GM19467 (cell line): ENCODE data around the gene MBOAT1.
"Not testable (repeated sequence)": the region's sequence is repeated elsewhere in the genome, so short reads cannot be mapped to it uniquely, and the experiment has no call there.

Source experiments
- ATAC-seq: cut with Tn5 transposase; IDR thresholded peaks from one replicate; pipeline ENCODE4 v1.9.1; 2021; ENCODE audit warnings: mild to moderate bottlenecking, moderate library complexity; ENCODE audit not compliant: unreplicated experiment

MBOAT1 gene

GRCh38 chr6:20142866-20143265, 69.4 kb downstream of the MBOAT1 start:
- ATAC-seq: no peak

DNA sequence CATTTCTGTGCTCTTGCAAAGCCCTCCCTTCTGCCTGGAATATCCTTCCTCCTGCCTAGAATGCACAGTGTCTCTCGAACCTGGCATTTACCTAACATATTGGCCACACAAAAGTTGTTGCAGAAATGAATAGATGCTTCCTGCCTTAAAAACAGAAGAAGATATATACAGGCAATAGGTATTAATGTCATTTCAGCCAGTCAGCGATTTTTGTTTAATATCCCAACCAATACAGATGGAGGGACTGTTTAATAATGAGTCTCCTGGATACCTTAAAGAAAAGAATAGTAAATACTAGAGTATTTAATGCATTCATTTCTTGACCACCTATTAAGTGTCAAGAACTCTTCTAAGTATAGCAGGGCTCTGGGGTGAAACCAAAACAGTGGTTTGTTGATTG, 70.3 kb downstream of the MBOAT1 start:
- no peak for ATAC-seq

DNA sequence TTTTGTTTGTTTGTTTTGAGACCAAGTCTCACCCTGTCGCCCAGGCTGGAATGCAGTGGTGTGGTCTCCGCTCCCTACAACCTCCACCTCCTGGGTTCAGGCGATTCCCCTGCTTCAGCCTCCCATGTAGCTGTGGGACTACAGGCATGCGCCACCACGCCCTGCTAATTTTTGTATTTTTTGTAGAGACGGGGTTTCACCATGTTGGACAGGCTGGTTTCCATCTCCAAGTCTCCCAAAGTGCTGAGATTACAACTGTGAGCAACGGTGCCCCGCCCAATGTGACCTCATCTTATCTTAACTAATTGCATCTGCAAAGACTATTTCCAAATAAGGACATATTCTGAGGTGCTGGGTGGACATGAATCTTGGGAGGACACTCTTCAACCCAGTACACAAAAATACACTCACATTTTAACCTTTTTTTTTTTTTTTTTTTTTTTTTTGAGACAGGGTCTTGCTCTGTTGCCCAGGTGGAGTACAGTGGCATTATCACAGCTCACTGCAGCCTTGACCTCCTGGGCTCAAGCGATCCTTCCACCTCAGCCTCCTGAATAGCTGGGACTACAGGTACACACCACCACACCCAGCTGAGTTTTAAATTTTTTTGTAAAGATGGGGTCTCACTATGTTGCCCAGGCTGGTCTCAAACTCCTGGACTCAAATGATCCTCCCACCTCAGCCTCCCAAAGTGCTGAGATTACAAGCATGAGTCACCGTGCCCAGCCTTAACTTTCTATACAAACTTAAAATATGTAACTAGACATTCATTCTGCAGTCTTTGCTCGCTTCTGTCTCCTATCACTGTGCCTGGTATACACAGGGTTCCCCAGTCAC, 72.9 kb downstream of the MBOAT1 start:
- not testable (repeated sequence) for ATAC-seq

GRCh38 chr6:20137837-20138236, 74.4 kb downstream of the MBOAT1 start:
- ATAC-seq: no peak

DNA sequence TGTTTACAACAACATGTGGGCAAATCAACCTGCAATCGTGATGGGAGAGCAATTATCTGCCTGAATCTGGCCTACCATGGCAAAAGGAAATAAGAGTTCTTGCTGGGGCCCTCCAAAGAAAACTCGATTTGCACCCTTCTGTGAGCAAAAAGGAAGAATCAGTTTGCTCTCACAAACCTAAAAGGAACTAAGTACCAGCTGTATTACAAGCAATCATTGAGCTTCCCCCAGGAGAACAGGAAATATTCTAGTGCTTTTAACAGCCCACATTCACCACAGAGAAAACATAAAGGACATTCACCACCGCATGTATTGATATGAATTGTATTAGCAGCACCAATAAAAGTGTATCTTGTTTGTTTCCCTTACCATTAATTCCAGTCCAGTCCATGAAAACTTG, 75.0 kb downstream of the MBOAT1 start:
- ATAC-seq: no peak

DNA sequence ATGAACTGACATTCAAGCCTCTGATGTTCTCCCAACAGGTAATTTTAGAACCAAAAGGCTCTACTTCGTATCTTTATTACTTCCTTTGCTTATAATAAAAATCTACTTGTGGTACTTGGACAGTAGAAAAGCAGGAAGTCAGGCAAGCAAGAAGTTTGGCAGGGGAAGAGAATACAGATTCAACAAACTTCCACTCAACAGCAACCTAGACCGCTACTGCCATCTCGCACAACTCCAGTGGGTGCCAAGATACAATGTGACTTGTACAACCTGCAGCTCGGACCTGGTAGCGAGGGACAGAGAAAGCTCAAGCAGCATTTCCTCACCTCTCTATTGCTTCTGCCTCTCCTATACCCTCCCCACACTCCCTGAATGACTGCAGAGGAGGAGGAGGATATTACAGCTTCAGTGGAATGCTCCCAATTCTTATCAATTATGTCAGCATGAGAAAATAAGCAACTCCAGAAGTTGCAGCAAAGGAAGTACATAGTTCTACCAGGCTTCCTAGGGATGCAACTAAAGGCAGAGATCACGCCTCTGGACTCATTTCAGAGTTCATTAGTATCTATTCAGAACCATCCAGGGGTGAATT, 76.5 kb downstream of the MBOAT1 start:
- no peak for ATAC-seq

- no peak for ATAC-seq
Observed at GRCh38 chr6:20134613-20135012, 77.7 kb downstream of the MBOAT1 start.

- no peak for ATAC-seq
Observed at GRCh38 chr6:20129290-20130088, 82.8 kb downstream of the MBOAT1 start.

DNA sequence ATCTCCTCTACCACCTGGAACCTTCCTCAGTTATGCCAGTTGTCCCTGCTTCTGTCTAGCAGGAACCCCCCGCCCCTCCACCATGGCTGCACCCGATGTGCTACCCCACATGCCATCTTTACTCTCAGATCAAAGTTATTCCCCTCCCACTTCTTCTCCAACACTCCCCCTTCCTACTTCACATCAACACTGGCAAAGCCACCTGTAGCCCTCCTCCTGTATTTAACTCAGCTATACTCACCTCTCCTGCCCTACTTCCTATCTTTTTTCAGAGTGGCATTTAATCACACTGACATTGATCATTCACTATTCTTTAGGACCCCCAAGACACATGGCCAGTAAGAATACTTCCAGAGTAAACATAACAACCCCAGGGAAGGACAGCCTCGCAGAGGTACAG, 84.3 kb downstream of the MBOAT1 start:
- ATAC-seq: no peak

GRCh38 chr6:20126789-20127653, 85.2 kb downstream of the MBOAT1 start:
- peak; percentile 81 for ATAC-seq

GRCh38 chr6:20126102-20126752, 86.0 kb downstream of the MBOAT1 start:
- ATAC-seq: no peak

DNA sequence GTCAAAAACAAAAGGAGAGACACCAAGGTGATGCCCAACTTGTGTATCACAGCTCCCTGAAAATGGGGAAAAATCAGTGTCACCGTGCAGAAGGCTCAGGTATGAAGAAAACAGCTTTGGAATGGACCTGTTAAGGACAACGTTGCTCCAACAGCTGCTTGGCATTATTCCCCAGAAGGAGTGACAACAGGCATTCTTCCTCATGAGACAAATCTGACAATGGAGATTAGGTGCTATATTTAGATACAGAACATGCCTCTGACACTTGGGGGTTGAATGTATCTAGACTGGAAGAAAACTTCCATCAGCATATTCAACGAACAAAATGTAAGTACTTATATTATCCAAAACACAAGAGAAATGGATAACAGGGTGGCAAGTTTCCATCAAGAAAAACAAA, 87.7 kb downstream of the MBOAT1 start:
- no peak for ATAC-seq

DNA sequence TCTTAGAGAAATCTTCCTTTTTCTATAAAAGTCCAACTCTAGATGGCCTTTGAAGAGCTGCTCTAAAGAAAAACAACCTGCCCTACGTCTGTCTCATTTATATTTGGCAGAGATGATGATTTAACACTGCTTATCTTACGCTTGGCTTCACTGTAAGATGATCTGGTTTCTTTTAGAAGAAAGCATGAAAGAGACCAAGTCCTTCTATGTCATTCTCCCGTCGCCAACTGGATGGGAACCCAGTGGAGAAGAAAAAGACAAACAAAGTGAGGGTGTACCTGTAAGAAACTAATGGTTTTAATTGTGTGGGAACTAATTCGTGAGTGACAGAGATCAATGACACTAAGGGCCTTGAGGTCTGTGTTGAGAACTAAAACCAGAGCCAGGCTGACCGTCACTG, 92.8 kb downstream of the MBOAT1 start:
- no peak for ATAC-seq

DNA sequence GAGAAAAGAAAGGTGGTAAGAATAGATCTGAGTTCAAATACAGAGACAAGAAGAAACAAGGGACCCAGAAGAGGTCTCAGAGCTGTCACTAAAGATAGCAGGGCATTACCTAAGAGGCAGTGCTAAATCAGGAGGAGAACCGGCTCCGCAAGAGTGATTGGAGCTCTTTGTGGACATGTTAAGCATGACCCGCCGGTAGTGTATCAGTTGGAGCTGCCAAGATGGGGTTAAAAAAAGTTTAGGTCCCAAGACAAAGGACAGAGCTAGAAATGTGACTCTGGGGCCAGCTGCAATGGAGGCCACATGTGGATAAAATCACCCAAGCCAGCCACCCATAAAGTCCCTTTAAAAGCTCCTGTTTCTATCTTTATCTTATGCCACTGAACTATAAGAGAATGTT, 93.4 kb downstream of the MBOAT1 start:
- no peak for ATAC-seq

- ATAC-seq: no peak
Observed at GRCh38 chr6:20117474-20117873, 94.8 kb downstream of the MBOAT1 start.

GRCh38 chr6:20116792-20117191, 95.5 kb downstream of the MBOAT1 start:
- no peak for ATAC-seq

GRCh38 chr6:20115246-20115980, 96.9 kb downstream of the MBOAT1 start:
- ATAC-seq: no peak

- no peak for ATAC-seq
Observed at GRCh38 chr6:20113649-20114224, 98.5 kb downstream of the MBOAT1 start.

DNA sequence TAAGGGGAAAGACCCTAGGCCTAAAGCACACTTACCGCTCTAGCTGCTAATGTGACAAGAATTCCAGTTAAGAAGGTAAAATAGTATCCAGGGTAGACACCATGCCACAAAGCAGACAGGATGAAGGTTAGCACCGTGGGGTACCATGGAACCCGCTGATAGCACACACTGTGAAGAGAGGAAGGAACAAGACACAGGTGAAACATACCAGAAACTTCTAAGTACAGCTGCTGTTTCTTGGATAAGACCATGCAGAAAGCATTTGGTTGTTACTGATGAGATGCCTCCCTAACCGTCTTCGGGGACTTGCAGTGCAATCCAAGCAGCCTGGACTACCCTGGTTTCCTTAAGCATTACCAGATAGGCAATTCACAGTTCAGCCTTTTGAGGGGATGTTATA, 99.4 kb downstream of the MBOAT1 start:
- no peak for ATAC-seq
